GM18505 (cell line): ENCODE measurements around the gene ARHGAP10.

Experiments used
- ATAC-seq: cut with Tn5 transposase; IDR thresholded peaks from one replicate; pipeline ENCODE4 v1.9.1; 2021; ENCODE audit not compliant: unreplicated experiment
- POLR2A ChIP-seq: IDR thresholded peaks from 4 replicates; pipeline ENCODE4 v1.6.1; 2011; ENCODE audit warnings: borderline replicate concordance; ENCODE audit not compliant: insufficient read depth, insufficient read length; ENCODE audit errors: extremely low read depth

ARHGAP10 gene

GRCh38 chr4:147853706-147854105 is 121.8 kb downstream of the ARHGAP10 start:
- ATAC-seq = no peak
- TF ChIP-seq POLR2A = no peak

GRCh38 chr4:147854154-147854553 is 122.3 kb downstream of the ARHGAP10 start:
- TF ChIP-seq POLR2A = no peak
- no peak for ATAC-seq

- no peak for ATAC-seq
- no peak for TF ChIP-seq POLR2A
These were observed 123.7 kb downstream of the ARHGAP10 start for GRCh38 chr4:147855571-147856009.

- no peak for ATAC-seq
These were observed 129.1 kb downstream of the ARHGAP10 start for GRCh38 chr4:147860960-147861359.

GRCh38 chr4:147862043-147862692 is 130.3 kb downstream of the ARHGAP10 start:
- no peak for ATAC-seq
- no peak for TF ChIP-seq POLR2A

More at GRCh38 chr4:147860960-147861359, 129.1 kb downstream of the ARHGAP10 start:
- TF ChIP-seq POLR2A = no peak

- ATAC-seq = no peak
- TF ChIP-seq POLR2A = no peak
These were observed 131.3 kb downstream of the ARHGAP10 start for GRCh38 chr4:147863111-147863747.

- ATAC-seq = no peak
- no peak for TF ChIP-seq POLR2A
These were observed 132.1 kb downstream of the ARHGAP10 start for GRCh38 chr4:147863808-147864472.

- no peak for ATAC-seq
- TF ChIP-seq POLR2A = no peak
These were observed 132.7 kb downstream of the ARHGAP10 start for GRCh38 chr4:147864607-147865006.

- TF ChIP-seq POLR2A = no peak
- ATAC-seq = no peak
These were observed 134.0 kb downstream of the ARHGAP10 start for GRCh38 chr4:147865926-147866325.

GRCh38 chr4:147866532-147867271 is 134.8 kb downstream of the ARHGAP10 start:
- no peak for TF ChIP-seq POLR2A
- ATAC-seq = peak; percentile 84

GRCh38 chr4:147874109-147874508 is 142.2 kb downstream of the ARHGAP10 start:
- no peak for TF ChIP-seq POLR2A
- no peak for ATAC-seq

GRCh38 chr4:147877308-147877771 is 145.5 kb downstream of the ARHGAP10 start:
- no peak for ATAC-seq
- no peak for TF ChIP-seq POLR2A

GRCh38 chr4:147879676-147880075 is 147.8 kb downstream of the ARHGAP10 start:
- TF ChIP-seq POLR2A = no peak
- ATAC-seq = no peak
